B cell (primary cell): Measurements from ENCODE around the gene SLC24A3. TPM values are rescaled to one million over a fixed set of nuclear protein-coding genes. Genes with fewer than 3 reads are reported as not detected.

Experiments
- ATAC-seq: fragments of 200-7000 bp; cut with Tn5 transposase; one replicate; pipeline ENCODE4 v1.10.0; 2021; ENCODE audit warnings: low read depth, mild to moderate bottlenecking, moderate number of reproducible peaks, moderate library complexity
- CTCF ChIA-PET: fragments of 350-600 bp; sonication (Branson Sonifier 250); formaldehyde crosslinking; loops from one replicate; lab custom pipeline; 2021; ENCODE audit warnings: antibody characterized with exemption, inconsistent platforms; lab: Charles Lee
- POLR2A ChIA-PET: fragments of 350-600 bp; sonication (Branson Sonifier 250); formaldehyde crosslinking; loops from one replicate; lab custom pipeline; 2021; ENCODE audit warnings: antibody characterized with exemption; lab: Charles Lee
- DNase-seq: peaks from one replicate; pipeline ENCODE4 v3.0.0; 2013
- H2AFZ ChIP-seq: 2 replicates; pipeline ENCODE4 v1.6.1; 2012; ENCODE audit warnings: mild to moderate bottlenecking, low read depth, low read length; ENCODE audit not compliant: insufficient read depth, poor library complexity, severe bottlenecking
- H3K27ac ChIP-seq, 2 donors: 1 replicate in 1 of 2; 2 replicates in 1 of 2; pipeline ENCODE4 v1.5.1; 2012 to 2013; ENCODE audit warnings: low read length in 2 of 2, mild to moderate bottlenecking in 2 of 2, moderate library complexity in 1 of 2
- H3K27me3 ChIP-seq, 4 experiments: fragments of 200-600 bp in 1 of 4; sonication (generic) in 1 of 4; replicated peaks in 1 of 4; 1 replicate in 2 of 4; 2 replicates in 2 of 4; pipeline versions ENCODE4 v1.6.1 to v1.7.0; 2013 to 2016; ENCODE audit warnings: low read length in 3 of 4, mild to moderate bottlenecking in 2 of 4, mixed read lengths in 1 of 4, moderate library complexity in 1 of 4; ENCODE audit not compliant: insufficient read depth in 4 of 4, control insufficient read depth in 3 of 4; ENCODE audit errors: control extremely low read depth in 1 of 4
- H3K36me3 ChIP-seq, 2 experiments: replicated peaks in 1 of 2; 1 replicate in 1 of 2; 2 replicates in 1 of 2; pipeline versions ENCODE4 v1.6.1 to v1.7.1; 2013; ENCODE audit warnings: low read length in 1 of 2; ENCODE audit not compliant: insufficient read depth in 2 of 2, control insufficient read depth in 1 of 2; ENCODE audit errors: control extremely low read depth in 1 of 2, extremely low read depth in 1 of 2
- H3K4me1 ChIP-seq, 2 donors: fragments of 200-600 bp in 1 of 2; sonication (generic) in 1 of 2; 1 replicate in 1 of 2; 2 replicates in 1 of 2; pipeline versions ENCODE4 v1.5.1 to v1.6.1; 2013 to 2017; ENCODE audit warnings: low read length in 2 of 2; ENCODE audit not compliant: control insufficient read depth in 2 of 2, insufficient read depth in 2 of 2
- H3K4me2 ChIP-seq: replicated peaks from 2 replicates; pipeline ENCODE3; 2012; ENCODE audit warnings: mild to moderate bottlenecking, low read depth, low read length; ENCODE audit not compliant: poor library complexity, severe bottlenecking
- H3K4me3 ChIP-seq, 5 experiments: fragments of 200-600 bp in 1 of 5; sonication (generic) in 1 of 5; 1 replicate in 3 of 5; 2 replicates in 2 of 5; pipeline versions ENCODE4 v1.5.1 to v1.7.0; 2011 to 2016; ENCODE audit warnings: low read length in 4 of 5, mild to moderate bottlenecking in 4 of 5, low read depth in 2 of 5, control low read depth in 1 of 5, moderate library complexity in 1 of 5; ENCODE audit not compliant: insufficient read depth in 1 of 5; ENCODE audit errors: control extremely low read depth in 1 of 5, extremely low read depth in 1 of 5
- H3K79me2 ChIP-seq: fragments of 200-600 bp; sonication (generic); one replicate; pipeline ENCODE4 v1.6.0; 2016; ENCODE audit warnings: low read length; ENCODE audit not compliant: control insufficient read depth, insufficient read depth
- H3K9ac ChIP-seq: fragments of 200-600 bp; sonication (generic); 2 replicates; pipeline ENCODE4 v1.6.1; 2017; ENCODE audit warnings: mild to moderate bottlenecking, low read length, moderate library complexity
- H3K9me3 ChIP-seq, 3 donors: one replicate each; pipeline versions ENCODE4 v1.6.1 to v1.7.1; 2013; ENCODE audit warnings: low read length in 2 of 3; ENCODE audit not compliant: control insufficient read depth in 2 of 3, insufficient read depth in 1 of 3; ENCODE audit errors: control extremely low read depth in 1 of 3
- H4K20me1 ChIP-seq: 2 replicates; pipeline ENCODE4 v1.6.0; 2012; ENCODE audit warnings: mild to moderate bottlenecking, low read length; ENCODE audit not compliant: insufficient read depth, control insufficient read depth, poor library complexity, severe bottlenecking
- H3K27ac Mint-ChIP-seq: one replicate; pipeline ENCODE4 v1.8.0; 2021; ENCODE audit warnings: mixed read lengths
- H3K27me3 Mint-ChIP-seq: one replicate; pipeline ENCODE4 v1.8.0; 2021; ENCODE audit warnings: mixed read lengths
- H3K4me1 Mint-ChIP-seq: one replicate; pipeline ENCODE4 v1.8.0; 2021; ENCODE audit warnings: mixed read lengths
- H3K4me3 Mint-ChIP-seq: one replicate; pipeline ENCODE4 v1.8.0; 2021; ENCODE audit warnings: mixed read lengths
- H3K9me3 Mint-ChIP-seq: one replicate; pipeline ENCODE4 v1.8.0; 2022; ENCODE audit warnings: mixed read lengths; ENCODE audit not compliant: insufficient read depth
- EZH2 ChIP-seq: IDR thresholded peaks from 2 replicates; pipeline ENCODE4 v1.6.1; 2012; ENCODE audit warnings: borderline replicate concordance, low read depth, mild to moderate bottlenecking, moderate library complexity, low read length; ENCODE audit not compliant: insufficient read depth, poor library complexity, severe bottlenecking
- WGBS: methylation state at CpG from one replicate; pipeline ENCODE4 v1.1.5; 2013; ENCODE audit warnings: missing lambda C conversion rate; ENCODE audit not compliant: insufficient coverage; 5-methylcytosine and 5-hydroxymethylcytosine counted together
- intact Hi-C: fragments of 100-400 bp; cut with micrococcal nuclease; formaldehyde crosslinking; loops from one replicate; pipeline ENCODE4 v1.10.0; 2022
- polyA plus RNA-seq: library from polyadenylated mRNA; depleted of rRNA; stranded (reverse); fragments of >200 nt; gene quantifications from 2 replicates; pipeline ENCODE4 v1.2.3, GENCODE V29; 2012
- total RNA-seq, 2 donors: library from RNA; stranded (reverse); fragments of 120-200 nt in 1 of 2; gene quantifications; 1 replicate in 1 of 2; 2 replicates in 1 of 2; pipeline versions ENCODE4 v1.2.3 to v1.2.4, GENCODE V29; 2013 to 2022
- TF ChIP-seq, protein P1 (sequence below): fragments of 200-600 bp; IDR thresholded peaks from one replicate; pipeline ENCODE4 v1.8.0; 2022; ENCODE audit warnings: antibody characterized with exemption, mild to moderate bottlenecking

The SLC24A3 gene
- total and polyA plus RNA-seq, 2 donors (not counting 1 experiment from before 2014, with no cell fraction given): not detected

DNA sequence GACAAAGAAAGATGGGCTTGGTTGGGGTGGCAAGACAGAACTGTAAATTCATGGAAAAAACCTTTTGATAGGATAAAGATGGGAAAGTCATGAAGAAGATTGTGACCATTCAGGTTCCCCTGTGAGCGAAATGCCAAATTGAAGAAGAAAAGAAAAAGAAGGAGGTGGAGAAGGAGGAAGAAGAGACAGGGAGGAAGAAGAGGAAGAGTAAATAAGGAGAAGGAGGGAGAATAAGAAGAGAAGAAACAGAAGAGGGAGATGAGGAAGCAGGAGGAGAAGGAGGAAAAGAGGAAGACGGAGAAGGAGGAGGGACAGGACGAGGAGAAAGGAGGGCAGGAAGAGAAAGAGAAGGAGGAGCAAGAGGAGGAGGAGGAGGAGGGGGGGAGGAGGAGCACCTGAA is 199.8 kb downstream of the SLC24A3 start:
- Histone ChIP-seq H3K4me1 (no peaks in the 10 kb centered on the region), H3K36me3 (no peaks in the 10 kb centered on the region), H3K79me2 (no peaks in the 10 kb centered on the region), H3K4me2 (no peak overlapping the region), H3K9me3 (peaks cover 0 to 3% (median 0%) of the 10 kb centered on the region in 3 donors), H3K27ac (no peak overlapping the region), H4K20me1 (no peaks in the 10 kb centered on the region), H3K27me3 (no peaks in the 10 kb centered on the region), H3K4me3 (no peak overlapping the region), H2AFZ (no peak overlapping the region), H3K9ac (no peak overlapping the region)
- ChIA-PET POLR2A (no interaction called here), CTCF (no interaction called here)
- Mint-ChIP-seq H3K27ac (no peak overlapping the region), H3K4me1 (no peaks in the 10 kb centered on the region), H3K9me3 (no peaks in the 10 kb centered on the region), H3K27me3 (peaks cover 4% of the 10 kb centered on the region), H3K4me3 (no peak overlapping the region)
- DNase-seq (no peak), ATAC-seq (no peak)
- 92% methylated on average over 3 of the region's 3 CpGs for WGBS
- intact Hi-C loops: no loop called here
- TF ChIP-seq, protein P1, sequence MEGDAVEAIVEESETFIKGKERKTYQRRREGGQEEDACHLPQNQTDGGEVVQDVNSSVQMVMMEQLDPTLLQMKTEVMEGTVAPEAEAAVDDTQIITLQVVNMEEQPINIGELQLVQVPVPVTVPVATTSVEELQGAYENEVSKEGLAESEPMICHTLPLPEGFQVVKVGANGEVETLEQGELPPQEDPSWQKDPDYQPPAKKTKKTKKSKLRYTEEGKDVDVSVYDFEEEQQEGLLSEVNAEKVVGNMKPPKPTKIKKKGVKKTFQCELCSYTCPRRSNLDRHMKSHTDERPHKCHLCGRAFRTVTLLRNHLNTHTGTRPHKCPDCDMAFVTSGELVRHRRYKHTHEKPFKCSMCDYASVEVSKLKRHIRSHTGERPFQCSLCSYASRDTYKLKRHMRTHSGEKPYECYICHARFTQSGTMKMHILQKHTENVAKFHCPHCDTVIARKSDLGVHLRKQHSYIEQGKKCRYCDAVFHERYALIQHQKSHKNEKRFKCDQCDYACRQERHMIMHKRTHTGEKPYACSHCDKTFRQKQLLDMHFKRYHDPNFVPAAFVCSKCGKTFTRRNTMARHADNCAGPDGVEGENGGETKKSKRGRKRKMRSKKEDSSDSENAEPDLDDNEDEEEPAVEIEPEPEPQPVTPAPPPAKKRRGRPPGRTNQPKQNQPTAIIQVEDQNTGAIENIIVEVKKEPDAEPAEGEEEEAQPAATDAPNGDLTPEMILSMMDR: no peak
- no peak for TF ChIP-seq EZH2

DNA sequence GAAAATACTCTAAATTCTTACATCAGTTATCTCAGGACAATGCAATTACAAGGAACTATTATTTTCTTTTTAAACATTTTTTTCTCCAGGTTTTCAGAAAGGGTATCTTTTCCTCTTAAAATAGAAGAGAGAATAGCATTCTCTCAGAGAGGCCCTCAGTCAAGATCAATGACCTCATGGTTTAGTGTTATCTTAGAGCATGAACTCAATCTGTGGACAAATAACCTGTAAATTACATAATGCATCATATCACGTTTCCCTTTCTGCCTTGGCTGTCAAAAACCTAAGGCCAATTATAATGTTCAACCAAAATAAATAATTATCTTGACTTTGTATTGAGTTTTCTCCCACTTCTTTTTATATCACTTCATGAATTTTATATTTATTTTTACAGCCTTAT is 202.2 kb downstream of the SLC24A3 start:
- H3K79me2 ChIP-seq: no peaks in the 10 kb centered on the region
- H3K4me3 ChIP-seq: no peak overlapping the region
- WGBS: no CpG with 5 or more reads among the region's 1 CpG
- no peak overlapping the region for H2AFZ ChIP-seq
- no peaks in the 10 kb centered on the region for H3K4me1 Mint-ChIP-seq
- H3K27me3 ChIP-seq: no peaks in the 10 kb centered on the region
- H3K4me2 ChIP-seq: no peak overlapping the region
- peaks cover 0 to 3% (median 0%) of the 10 kb centered on the region in 3 donors for H3K9me3 ChIP-seq
- intact Hi-C loops: no loop called here
- H3K4me1 ChIP-seq: no peaks in the 10 kb centered on the region
- TF ChIP-seq, protein P1: no peak
- TF ChIP-seq EZH2: no peak
- H3K9ac ChIP-seq: no peak overlapping the region
- DNase-seq (no peak), ATAC-seq (no peak)
- no peaks in the 10 kb centered on the region for H4K20me1 ChIP-seq
- POLR2A ChIA-PET: no interaction called here
- no peaks in the 10 kb centered on the region for H3K36me3 ChIP-seq
- CTCF ChIA-PET: no interaction called here
- H3K9me3 Mint-ChIP-seq: no peaks in the 10 kb centered on the region
- no peak overlapping the region for H3K27ac Mint-ChIP-seq
- H3K27me3 Mint-ChIP-seq: no peaks in the 10 kb centered on the region
- H3K4me3 Mint-ChIP-seq: no peak overlapping the region
- no peak overlapping the region for H3K27ac ChIP-seq
